Epithelial cell of esophagus (primary cell): Measurements from ENCODE around the gene MARF1.
"Not testable (repeated sequence)": the region's sequence is repeated elsewhere in the genome, so short reads cannot be mapped to it uniquely, and the experiment has no call there.

Experiments
- DNase-seq: peaks from one replicate; pipeline ENCODE4 v3.0.0; 2010; ENCODE audit warnings: low read depth
- H3K4me3 ChIP-seq: 2 replicates; pipeline ENCODE4 v1.5.1; 2011; ENCODE audit warnings: mild to moderate bottlenecking, low read length, control low read depth
- TF ChIP-seq, protein P1 (sequence below): IDR thresholded peaks from 2 replicates; pipeline ENCODE4 v1.5.1; 2011; ENCODE audit warnings: low read depth, mild to moderate bottlenecking, low read length, control low read depth, inconsistent platforms; ENCODE audit not compliant: insufficient read depth; ENCODE audit errors: missing control alignments

Gene MARF1

GRCh38 chr16:15571557-15571956 is 71.4 kb downstream of the MARF1 start:
- DNase-seq, result no peak
- no peak overlapping the region for H3K4me3 ChIP-seq
- TF ChIP-seq, protein P1, sequence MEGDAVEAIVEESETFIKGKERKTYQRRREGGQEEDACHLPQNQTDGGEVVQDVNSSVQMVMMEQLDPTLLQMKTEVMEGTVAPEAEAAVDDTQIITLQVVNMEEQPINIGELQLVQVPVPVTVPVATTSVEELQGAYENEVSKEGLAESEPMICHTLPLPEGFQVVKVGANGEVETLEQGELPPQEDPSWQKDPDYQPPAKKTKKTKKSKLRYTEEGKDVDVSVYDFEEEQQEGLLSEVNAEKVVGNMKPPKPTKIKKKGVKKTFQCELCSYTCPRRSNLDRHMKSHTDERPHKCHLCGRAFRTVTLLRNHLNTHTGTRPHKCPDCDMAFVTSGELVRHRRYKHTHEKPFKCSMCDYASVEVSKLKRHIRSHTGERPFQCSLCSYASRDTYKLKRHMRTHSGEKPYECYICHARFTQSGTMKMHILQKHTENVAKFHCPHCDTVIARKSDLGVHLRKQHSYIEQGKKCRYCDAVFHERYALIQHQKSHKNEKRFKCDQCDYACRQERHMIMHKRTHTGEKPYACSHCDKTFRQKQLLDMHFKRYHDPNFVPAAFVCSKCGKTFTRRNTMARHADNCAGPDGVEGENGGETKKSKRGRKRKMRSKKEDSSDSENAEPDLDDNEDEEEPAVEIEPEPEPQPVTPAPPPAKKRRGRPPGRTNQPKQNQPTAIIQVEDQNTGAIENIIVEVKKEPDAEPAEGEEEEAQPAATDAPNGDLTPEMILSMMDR, result no peak

GRCh38 chr16:15570666-15571065 is 72.3 kb downstream of the MARF1 start:
- H3K4me3 ChIP-seq, DNase-seq: not testable (repeated sequence)

GRCh38 chr16:15567823-15568222 is 75.1 kb downstream of the MARF1 start:
- TF ChIP-seq, protein P1, result no peak
- H3K4me3 ChIP-seq, result no peak overlapping the region
- DNase-seq, result no peak

- H3K4me3 ChIP-seq, result no peak overlapping the region
- no peak for DNase-seq
- TF ChIP-seq, protein P1, result no peak
These were observed 76.9 kb downstream of the MARF1 start for GRCh38 chr16:15566095-15566494.

DNA sequence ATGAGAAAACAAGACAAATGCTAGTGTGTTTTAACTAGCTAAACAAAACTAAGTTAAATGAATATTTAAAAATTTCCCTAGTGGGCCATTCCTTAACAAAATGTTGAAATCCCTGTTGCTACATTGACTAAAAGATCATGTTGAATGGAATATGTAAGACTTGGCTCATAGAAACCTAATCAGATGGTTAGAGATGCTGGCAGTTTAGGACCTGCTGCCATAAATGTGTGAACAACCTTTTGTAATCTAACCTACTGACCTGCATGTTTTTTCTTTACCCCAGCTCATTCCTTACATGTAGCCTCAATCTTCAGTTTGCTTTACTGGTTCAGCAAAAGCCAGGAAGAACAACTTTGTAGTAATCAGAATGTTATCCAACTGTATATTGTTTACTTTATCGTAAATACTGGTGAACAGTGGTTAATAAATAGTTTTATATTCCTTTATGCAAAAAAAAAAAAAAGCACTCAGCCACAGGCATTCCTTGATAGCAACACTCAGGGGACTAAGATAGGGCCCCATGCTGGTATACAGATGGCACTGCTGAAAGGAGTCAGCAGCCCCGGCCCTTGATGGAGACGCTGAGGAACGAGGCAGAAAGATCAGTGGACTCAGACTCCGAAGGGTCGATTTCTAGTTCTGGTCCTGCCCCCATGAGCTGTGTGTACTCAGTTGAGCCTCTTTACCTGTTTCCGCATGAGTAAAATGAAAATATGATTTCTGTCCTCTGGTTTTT is 78.2 kb downstream of the MARF1 start:
- TF ChIP-seq, protein P1, result no peak

GRCh38 chr16:15559176-15559575 is 83.8 kb downstream of the MARF1 start:
- no peak overlapping the region for H3K4me3 ChIP-seq
- no peak for DNase-seq
- TF ChIP-seq, protein P1, result no peak

More for the DNA sequence above, 78.2 kb downstream of the MARF1 start:
- no peak overlapping the region for H3K4me3 ChIP-seq
- DNase-seq, result no peak

- DNase-seq, result no peak
- TF ChIP-seq, protein P1, result no peak
- no peak overlapping the region for H3K4me3 ChIP-seq
These were observed 85.7 kb downstream of the MARF1 start for GRCh38 chr16:15557258-15557657.

- H3K4me3 ChIP-seq, result no peak overlapping the region
- TF ChIP-seq, protein P1, result no peak
- no peak for DNase-seq
These were observed 86.8 kb downstream of the MARF1 start for GRCh38 chr16:15556130-15556529.
